Thoracic aorta (tissue), 2 donors: Measurements from ENCODE around the gene PPP1CB. TPM values are rescaled to one million over a fixed set of nuclear protein-coding genes. Genes with fewer than 3 reads are reported as not detected.

Experiments
- ATAC-seq: fragments of 150-250 bp; one replicate; pipeline ENCODE4 v1.8.0; 2017; ENCODE audit warnings: low read depth; ENCODE audit not compliant: insufficient number of reproducible peaks, low FRiP score
- DNase-seq: peaks from one replicate; pipeline ENCODE4 v3.0.0-alpha.2; 2020; ENCODE audit warnings: low spot score
- H3K27ac ChIP-seq, 2 donors: fragments of 200-600 bp; sonication (generic); 1 replicate in 1 of 2; 2 replicates in 1 of 2; pipeline ENCODE4 v1.5.1; 2016; ENCODE audit warnings: mild to moderate bottlenecking in 2 of 2, moderate library complexity in 2 of 2
- H3K27me3 ChIP-seq: fragments of 200-600 bp; sonication (generic); replicated peaks from 2 replicates; pipeline ENCODE4 v1.6.0; 2016; ENCODE audit warnings: mild to moderate bottlenecking; ENCODE audit not compliant: insufficient read depth
- H3K36me3 ChIP-seq: fragments of 200-600 bp; sonication (generic); one replicate; pipeline ENCODE4 v1.5.1; 2016
- H3K4me1 ChIP-seq, 2 donors: fragments of 200-600 bp; sonication (generic); 1 replicate in 1 of 2; 2 replicates in 1 of 2; pipeline versions ENCODE4 v1.5.1 to v1.6.0; 2016; ENCODE audit warnings: low read depth in 2 of 2, mild to moderate bottlenecking in 1 of 2; ENCODE audit not compliant: control insufficient read depth in 1 of 2
- H3K4me3 ChIP-seq: fragments of 200-600 bp; sonication (generic); 2 replicates; pipeline ENCODE4 v1.5.1; 2016; ENCODE audit warnings: mild to moderate bottlenecking
- H3K9me3 ChIP-seq: fragments of 200-600 bp; sonication (generic); 2 replicates; pipeline ENCODE4 v1.5.1; 2016
- total RNA-seq, 2 donors: library from RNA; depleted of rRNA; stranded (reverse); fragments of >200 nt; gene quantifications; one replicate each; pipeline versions ENCODE4 v1.1.0 to v1.2.3, GENCODE V29; 2016
- TF ChIP-seq, protein P1 (sequence below): fragments of 200-600 bp; sonication (generic); IDR thresholded peaks from one replicate; pipeline ENCODE4 v1.5.1; 2019; ENCODE audit warnings: antibody characterized with exemption

PPP1CB gene
- total RNA-seq, 2 donors from 2014 or later = 326 to 585 TPM

DNA sequence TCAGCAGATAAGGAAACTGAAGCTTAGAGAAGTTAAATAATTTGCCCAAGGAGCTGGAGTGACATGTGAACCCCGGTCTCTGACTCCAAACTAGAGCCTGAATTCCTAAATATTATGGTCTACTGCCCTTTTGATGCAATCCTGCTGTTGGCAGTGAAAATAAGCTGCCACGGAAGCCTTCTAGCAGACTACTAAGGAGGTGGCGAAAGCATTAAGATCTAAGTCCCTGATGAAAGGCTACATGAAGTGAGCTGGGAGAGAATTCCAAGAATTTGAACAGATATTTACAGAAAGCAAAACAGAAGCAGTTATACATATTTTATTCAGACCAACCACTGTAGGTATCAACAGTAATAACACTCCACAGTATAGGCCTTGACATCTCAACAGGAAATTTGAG is 90.4 kb downstream of the PPP1CB start:
- TF ChIP-seq, protein P1, sequence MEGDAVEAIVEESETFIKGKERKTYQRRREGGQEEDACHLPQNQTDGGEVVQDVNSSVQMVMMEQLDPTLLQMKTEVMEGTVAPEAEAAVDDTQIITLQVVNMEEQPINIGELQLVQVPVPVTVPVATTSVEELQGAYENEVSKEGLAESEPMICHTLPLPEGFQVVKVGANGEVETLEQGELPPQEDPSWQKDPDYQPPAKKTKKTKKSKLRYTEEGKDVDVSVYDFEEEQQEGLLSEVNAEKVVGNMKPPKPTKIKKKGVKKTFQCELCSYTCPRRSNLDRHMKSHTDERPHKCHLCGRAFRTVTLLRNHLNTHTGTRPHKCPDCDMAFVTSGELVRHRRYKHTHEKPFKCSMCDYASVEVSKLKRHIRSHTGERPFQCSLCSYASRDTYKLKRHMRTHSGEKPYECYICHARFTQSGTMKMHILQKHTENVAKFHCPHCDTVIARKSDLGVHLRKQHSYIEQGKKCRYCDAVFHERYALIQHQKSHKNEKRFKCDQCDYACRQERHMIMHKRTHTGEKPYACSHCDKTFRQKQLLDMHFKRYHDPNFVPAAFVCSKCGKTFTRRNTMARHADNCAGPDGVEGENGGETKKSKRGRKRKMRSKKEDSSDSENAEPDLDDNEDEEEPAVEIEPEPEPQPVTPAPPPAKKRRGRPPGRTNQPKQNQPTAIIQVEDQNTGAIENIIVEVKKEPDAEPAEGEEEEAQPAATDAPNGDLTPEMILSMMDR = no peak
- ATAC-seq = no peak
- H3K36me3 ChIP-seq = no peaks in the 10 kb centered on the region

More for the DNA sequence above, 90.4 kb downstream of the PPP1CB start:
- Histone ChIP-seq H3K27ac (no peak overlapping the region), H3K9me3 (no peaks in the 10 kb centered on the region), H3K4me1 (no peaks in the 10 kb centered on the region), H3K4me3 (no peak overlapping the region), H3K27me3 (no peaks in the 10 kb centered on the region)
- DNase-seq = no peak

Other genes with a start within 250 kb of the PPP1CB start
- 1 to 10 TPM; 3.0 to 5.3 TPM for gene SPDYA, start 59.0 kb downstream of the PPP1CB start, total RNA-seq
- 10 to 100 TPM in 1 of 2 donors, 1 to 10 TPM in 1; 6.0 to 13.6 TPM for gene TRMT61B, start 118.5 kb downstream of the PPP1CB start, total RNA-seq
- gene WDR43, start 142.8 kb downstream of the PPP1CB start, total RNA-seq = 10 to 100 TPM; 19.8 to 76.4 TPM
- 1 to 10 TPM in 1 of 2 donors, under 1 TPM in 1; 0.49 to 2.4 TPM for gene TOGARAM2, start 229.5 kb downstream of the PPP1CB start, total RNA-seq